Measurements from ENCODE around the gene MGRN1.

Gene MGRN1

GRCh38 chr16:4624015-4624826 lies at the start of gene MGRN1:
MGRN1 (plus strand) TSS chr16:4624826; CDS start chr16:4624961, 135 bp downstream.
- DNase-seq (ENCODE audit: low read depth), result peak; percentile 96

GRCh38 chr16:4574919-4575705 lies 49.5 kb upstream of the MGRN1 start:
- no peak for DNase-seq (ENCODE audit: low read depth)

GRCh38 chr16:4576008-4576407 lies 48.6 kb upstream of the MGRN1 start:
- no peak for DNase-seq (ENCODE audit: low read depth)

GRCh38 chr16:4578961-4579530 lies 45.6 kb upstream of the MGRN1 start:
- no peak for DNase-seq (ENCODE audit: low read depth)

- no peak for DNase-seq (ENCODE audit: low read depth)
Observed at GRCh38 chr16:4580250-4580649, 44.4 kb upstream of the MGRN1 start.

GRCh38 chr16:4583906-4584305 lies 40.7 kb upstream of the MGRN1 start:
- DNase-seq (ENCODE audit: low read depth), result no peak

- DNase-seq (ENCODE audit: low read depth), result no peak
Observed at GRCh38 chr16:4586291-4586690, 38.3 kb upstream of the MGRN1 start.

- no peak for DNase-seq (ENCODE audit: low read depth)
Observed at GRCh38 chr16:4588386-4588785, 36.2 kb upstream of the MGRN1 start.

- DNase-seq (ENCODE audit: low read depth), result no peak
Observed at GRCh38 chr16:4588961-4589360, 35.7 kb upstream of the MGRN1 start.

GRCh38 chr16:4591191-4591590 lies 33.4 kb upstream of the MGRN1 start:
- DNase-seq (ENCODE audit: low read depth), result no peak

- no peak for DNase-seq (ENCODE audit: low read depth)
Observed at GRCh38 chr16:4591706-4592470, 32.7 kb upstream of the MGRN1 start.

- DNase-seq (ENCODE audit: low read depth), result no peak
Observed at GRCh38 chr16:4593086-4593485, 31.5 kb upstream of the MGRN1 start.

- no peak for DNase-seq (ENCODE audit: low read depth)
Observed at GRCh38 chr16:4594433-4595410, 29.9 kb upstream of the MGRN1 start.

GRCh38 chr16:4597174-4597573 lies 27.5 kb upstream of the MGRN1 start:
- DNase-seq (ENCODE audit: low read depth), result no peak

GRCh38 chr16:4599037-4599436 lies 25.6 kb upstream of the MGRN1 start:
- DNase-seq (ENCODE audit: low read depth), result no peak

GRCh38 chr16:4599545-4599944 lies 25.1 kb upstream of the MGRN1 start:
- no peak for DNase-seq (ENCODE audit: low read depth)

- no peak for DNase-seq (ENCODE audit: low read depth)
Observed at GRCh38 chr16:4601036-4601863, 23.4 kb upstream of the MGRN1 start.

GRCh38 chr16:4601864-4602186 lies 22.8 kb upstream of the MGRN1 start:
- no peak for DNase-seq (ENCODE audit: low read depth)

- DNase-seq (ENCODE audit: low read depth), result no peak
Observed at GRCh38 chr16:4602331-4602730, 22.3 kb upstream of the MGRN1 start.

GRCh38 chr16:4603624-4604170 lies 20.9 kb upstream of the MGRN1 start:
- no peak for DNase-seq (ENCODE audit: low read depth)

Measured in GM04504 (cell line).